ENCODE data around the gene FHIT. TPM values are rescaled to one million over a fixed set of nuclear protein-coding genes. Genes with fewer than 3 reads are reported as not detected.
A peak's percentile ranks its signal among the peaks of the same experiment; 100 is the strongest.

Gene FHIT
- total RNA-seq, 1 donor from 2014 or later: 11.7 TPM

DNA sequence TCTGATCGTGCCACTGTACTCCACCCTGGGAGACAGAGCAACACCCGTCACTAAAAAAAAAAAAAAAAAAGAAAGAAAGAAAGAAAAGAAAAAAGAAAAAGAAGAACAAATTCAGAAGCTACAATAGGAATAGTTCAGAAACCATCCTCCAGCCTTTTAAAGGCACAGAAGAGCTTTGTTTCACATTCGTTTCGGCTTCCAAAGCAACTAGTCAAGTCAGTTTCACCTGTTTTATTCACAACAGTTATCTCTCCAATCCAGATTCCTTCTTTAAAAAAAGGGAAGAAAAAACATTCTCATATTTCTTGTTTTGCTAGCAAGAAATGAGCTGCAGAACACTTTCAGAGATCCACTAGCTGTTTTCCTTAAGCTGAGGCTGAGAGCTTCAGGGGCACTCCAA, 1433.7 kb downstream of the FHIT start:
- peaks cover 10% of the 10 kb centered on the region for H3K9me3 Mint-ChIP-seq
- no peak for DNase-seq (ENCODE audit: extremely low spot score, unreplicated experiment)
- peak overlapping the region; percentile 23 for H3K27ac Mint-ChIP-seq
- TF ChIP-seq, protein P1, sequence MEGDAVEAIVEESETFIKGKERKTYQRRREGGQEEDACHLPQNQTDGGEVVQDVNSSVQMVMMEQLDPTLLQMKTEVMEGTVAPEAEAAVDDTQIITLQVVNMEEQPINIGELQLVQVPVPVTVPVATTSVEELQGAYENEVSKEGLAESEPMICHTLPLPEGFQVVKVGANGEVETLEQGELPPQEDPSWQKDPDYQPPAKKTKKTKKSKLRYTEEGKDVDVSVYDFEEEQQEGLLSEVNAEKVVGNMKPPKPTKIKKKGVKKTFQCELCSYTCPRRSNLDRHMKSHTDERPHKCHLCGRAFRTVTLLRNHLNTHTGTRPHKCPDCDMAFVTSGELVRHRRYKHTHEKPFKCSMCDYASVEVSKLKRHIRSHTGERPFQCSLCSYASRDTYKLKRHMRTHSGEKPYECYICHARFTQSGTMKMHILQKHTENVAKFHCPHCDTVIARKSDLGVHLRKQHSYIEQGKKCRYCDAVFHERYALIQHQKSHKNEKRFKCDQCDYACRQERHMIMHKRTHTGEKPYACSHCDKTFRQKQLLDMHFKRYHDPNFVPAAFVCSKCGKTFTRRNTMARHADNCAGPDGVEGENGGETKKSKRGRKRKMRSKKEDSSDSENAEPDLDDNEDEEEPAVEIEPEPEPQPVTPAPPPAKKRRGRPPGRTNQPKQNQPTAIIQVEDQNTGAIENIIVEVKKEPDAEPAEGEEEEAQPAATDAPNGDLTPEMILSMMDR (conservative IDR thresholded peaks at IDR 0.05): no peak
- H3K36me3 Mint-ChIP-seq: peaks cover 4% of the 10 kb centered on the region
- peaks cover 22% of the 10 kb centered on the region for H3K4me1 Mint-ChIP-seq (ENCODE audit: unreplicated experiment)
- H3K4me3 Mint-ChIP-seq: peak overlapping the region; percentile 3
- H3K27me3 Mint-ChIP-seq: no peaks in the 10 kb centered on the region

DNA sequence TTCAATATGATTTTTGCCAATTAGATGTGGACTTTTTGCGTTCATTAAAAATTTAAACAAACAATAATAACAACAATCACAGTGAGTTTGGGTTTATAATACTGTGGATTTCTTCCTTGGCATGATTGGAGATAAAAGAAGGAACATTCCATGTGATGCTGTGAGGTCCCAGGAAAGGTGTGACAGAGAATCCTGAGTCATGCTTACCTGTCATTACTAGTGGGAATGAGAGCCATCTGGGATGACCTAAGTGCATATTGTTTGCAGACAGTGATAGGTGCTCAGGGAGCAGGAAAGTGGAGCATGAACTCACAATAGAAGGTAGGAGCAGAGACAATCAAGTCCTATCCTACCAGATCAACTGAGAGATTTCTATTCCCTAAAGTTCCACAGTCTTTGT, 1434.9 kb downstream of the FHIT start:
- Mint-ChIP-seq H3K27ac (no peak overlapping the region), H3K4me3 (no peak overlapping the region), H3K4me1 (ENCODE audit: unreplicated experiment) (peaks cover 34% of the 10 kb centered on the region), H3K27me3 (peaks cover 3% of the 10 kb centered on the region), H3K36me3 (no peaks in the 10 kb centered on the region), H3K9me3 (peaks cover 6% of the 10 kb centered on the region)
- no peak for DNase-seq (ENCODE audit: extremely low spot score, unreplicated experiment)
- TF ChIP-seq, protein P1 (conservative IDR thresholded peaks at IDR 0.05): no peak

GRCh38 chr3:59813148-59813538, 1438.1 kb downstream of the FHIT start:
- H3K4me3 Mint-ChIP-seq: no peak overlapping the region
- H3K36me3 Mint-ChIP-seq: no peaks in the 10 kb centered on the region
- H3K27me3 Mint-ChIP-seq: peaks cover 8% of the 10 kb centered on the region
- H3K4me1 Mint-ChIP-seq (ENCODE audit: unreplicated experiment): peaks cover 43% of the 10 kb centered on the region
- no peak for DNase-seq (ENCODE audit: extremely low spot score, unreplicated experiment)
- TF ChIP-seq, protein P1 (conservative IDR thresholded peaks at IDR 0.05): no peak
- no peak overlapping the region for H3K27ac Mint-ChIP-seq
- H3K9me3 Mint-ChIP-seq: peaks cover 10% of the 10 kb centered on the region

DNA sequence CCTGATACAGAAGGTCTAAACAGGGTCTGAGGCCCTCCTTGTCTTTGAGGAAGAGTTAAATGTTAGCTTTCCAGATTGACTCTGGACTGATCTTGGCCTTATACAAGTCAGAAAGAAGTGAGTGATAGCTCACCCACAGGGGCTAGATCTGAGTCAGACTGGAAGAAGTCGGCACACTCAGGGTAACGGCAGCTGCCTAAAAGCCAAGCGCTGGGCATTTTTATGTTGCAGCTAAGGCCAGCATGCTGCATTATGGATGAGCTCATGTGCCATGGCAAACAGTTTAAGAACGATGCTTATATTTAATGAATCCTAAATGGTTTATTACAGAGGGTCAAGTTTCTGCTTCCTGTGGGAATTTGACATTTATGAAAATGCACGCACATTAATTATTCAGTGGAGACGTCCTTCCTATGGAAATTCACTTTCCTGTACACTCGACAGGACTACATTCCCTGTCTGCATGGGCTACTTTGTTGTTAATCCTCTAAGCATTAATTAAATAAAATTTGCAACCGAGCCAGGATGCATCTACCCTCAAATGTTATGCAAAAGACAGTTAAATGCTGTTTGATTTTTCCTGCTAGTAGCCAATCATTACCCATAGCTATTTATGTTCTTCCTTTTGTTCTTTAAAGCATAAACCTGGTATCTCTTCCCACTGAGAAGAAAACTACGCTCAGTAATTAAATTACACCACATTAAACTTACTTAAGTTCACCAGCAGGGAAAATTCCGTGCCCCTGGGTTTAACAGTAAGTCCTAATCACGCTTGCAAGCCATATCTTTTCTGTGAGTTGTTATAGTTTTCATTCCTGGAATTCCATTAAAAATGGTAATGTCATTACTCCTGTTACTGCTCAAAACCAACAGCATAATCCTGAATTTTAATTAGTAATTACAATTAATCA, 1438.8 kb downstream of the FHIT start:
- Mint-ChIP-seq H3K4me1 (ENCODE audit: unreplicated experiment) (peaks cover 37% of the 10 kb centered on the region), H3K4me3 (no peak overlapping the region), H3K27me3 (peaks cover 8% of the 10 kb centered on the region), H3K36me3 (no peaks in the 10 kb centered on the region), H3K9me3 (peaks cover 10% of the 10 kb centered on the region), H3K27ac (no peak overlapping the region)
- no peak for DNase-seq (ENCODE audit: extremely low spot score, unreplicated experiment)
- TF ChIP-seq, protein P1 (conservative IDR thresholded peaks at IDR 0.05): peak; percentile 35

DNA sequence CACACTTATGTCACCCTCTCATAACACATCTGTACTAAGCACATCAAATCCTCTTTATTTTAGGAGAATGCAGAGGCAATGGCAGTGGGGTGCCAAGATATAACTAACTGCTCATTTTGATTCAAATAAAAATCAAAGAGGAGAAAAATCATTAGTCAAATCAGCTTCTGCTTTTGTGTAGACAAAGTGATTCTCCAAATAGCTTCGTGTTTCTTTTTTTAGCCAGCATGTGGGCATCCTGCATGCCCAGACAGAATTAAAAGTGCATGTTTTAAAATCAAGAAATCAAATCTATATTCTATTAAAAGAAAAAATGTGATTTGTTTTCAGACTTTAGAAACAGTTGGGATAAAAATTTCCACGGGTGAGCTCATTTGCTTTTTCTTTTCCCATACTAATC, 1440.1 kb downstream of the FHIT start:
- Mint-ChIP-seq H3K36me3 (no peaks in the 10 kb centered on the region), H3K4me1 (ENCODE audit: unreplicated experiment) (peaks cover 36% of the 10 kb centered on the region), H3K4me3 (no peak overlapping the region), H3K27me3 (peaks cover 8% of the 10 kb centered on the region), H3K9me3 (peaks cover 10% of the 10 kb centered on the region), H3K27ac (no peak overlapping the region)
- TF ChIP-seq, protein P1 (conservative IDR thresholded peaks at IDR 0.05): no peak
- DNase-seq (ENCODE audit: extremely low spot score, unreplicated experiment): no peak
